ENCODE data around the gene TRIP12. TPM values are rescaled to one million over a fixed set of nuclear protein-coding genes. Genes with fewer than 3 reads are reported as not detected.

TRIP12 gene
- total RNA-seq, 2 experiments from 2014 or later, result 224 to 229 TPM

DNA sequence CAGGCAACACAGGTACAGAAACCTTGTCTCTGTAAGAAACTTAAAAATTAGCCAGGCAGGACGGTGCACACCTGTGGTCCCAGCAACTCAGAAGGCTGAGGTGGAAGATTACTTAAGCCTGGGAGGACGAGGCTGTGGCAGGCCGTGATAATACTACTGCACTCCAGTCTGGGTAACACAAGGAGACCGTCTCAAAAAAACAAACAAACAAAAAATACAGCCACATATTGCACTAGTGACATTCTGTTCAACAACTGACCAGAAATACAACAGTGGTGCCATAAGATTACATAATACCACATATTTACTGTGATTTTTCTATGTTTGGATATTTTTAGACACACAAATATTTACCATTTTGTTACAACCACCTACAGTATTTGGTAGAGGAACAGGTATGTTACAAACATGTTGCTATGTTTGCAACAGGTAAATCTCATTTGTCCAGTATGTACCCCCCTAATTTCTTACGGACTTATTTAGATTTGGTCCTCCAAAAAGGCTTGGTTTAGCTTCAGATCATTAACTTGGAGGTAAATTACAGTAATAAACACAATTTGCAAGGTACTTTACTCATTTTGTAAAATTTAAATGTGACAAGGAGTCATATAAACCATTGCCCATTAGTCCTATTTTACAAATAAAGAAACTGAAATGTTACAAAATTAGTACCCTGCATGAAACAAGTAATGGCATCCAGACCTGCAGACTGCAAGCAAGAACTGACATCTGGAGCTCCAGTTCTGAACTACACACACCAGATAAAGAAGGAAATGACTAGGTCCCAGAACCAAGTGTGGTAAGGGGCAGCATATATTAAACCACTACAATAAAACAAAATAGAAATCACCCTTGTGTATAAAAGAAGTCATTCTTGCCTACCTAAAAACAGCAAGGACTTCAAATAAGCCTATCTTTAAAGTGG, 36.8 kb downstream of the TRIP12 start:
- ChIA-PET CTCF (interaction anchor here (1.5 kb wide), 1 partner anchor 84 kb away, joined by 5 read pairs; no protein-coding TSS in a partner anchor), POLR2A (no interaction called here)
- peaks cover 10% of the 10 kb centered on the region for H3K4me1 Mint-ChIP-seq
- no peak for DNase-seq
- no peak overlapping the region for H3K27ac Mint-ChIP-seq
- H3K9me3 Mint-ChIP-seq, result no peaks in the 10 kb centered on the region
- no peaks in the 10 kb centered on the region for H3K27me3 Mint-ChIP-seq
- peaks cover 15% of the 10 kb centered on the region for H3K36me3 Mint-ChIP-seq (ENCODE audit: low read depth)
- no peak overlapping the region for H3K4me3 Mint-ChIP-seq

DNA sequence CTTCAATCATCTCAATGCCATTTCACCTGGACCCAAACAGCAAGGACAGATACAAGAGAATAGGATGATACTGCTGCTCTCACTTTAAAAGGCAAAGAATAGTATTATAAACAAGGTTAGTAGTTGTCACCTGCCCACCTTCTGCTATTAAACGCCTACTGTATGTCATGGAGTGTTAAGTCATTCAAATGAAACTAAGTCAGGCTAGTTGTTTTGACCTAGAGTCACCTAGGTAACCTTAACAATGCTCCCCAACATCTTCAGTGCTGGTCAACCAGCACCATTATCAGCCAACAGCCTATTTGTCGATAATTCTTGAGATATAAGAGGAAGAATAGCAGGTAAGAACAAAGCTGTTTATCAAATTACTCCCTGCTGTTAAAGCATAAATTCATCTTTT, 39.2 kb downstream of the TRIP12 start:
- Mint-ChIP-seq H3K9me3 (no peaks in the 10 kb centered on the region), H3K27me3 (no peaks in the 10 kb centered on the region), H3K27ac (no peak overlapping the region), H3K4me3 (no peak overlapping the region), H3K4me1 (peaks cover 6% of the 10 kb centered on the region), H3K36me3 (ENCODE audit: low read depth) (peaks cover 23% of the 10 kb centered on the region)
- POLR2A ChIA-PET, result no interaction called here
- no peak for DNase-seq
- CTCF ChIA-PET, result no interaction called here

DNA sequence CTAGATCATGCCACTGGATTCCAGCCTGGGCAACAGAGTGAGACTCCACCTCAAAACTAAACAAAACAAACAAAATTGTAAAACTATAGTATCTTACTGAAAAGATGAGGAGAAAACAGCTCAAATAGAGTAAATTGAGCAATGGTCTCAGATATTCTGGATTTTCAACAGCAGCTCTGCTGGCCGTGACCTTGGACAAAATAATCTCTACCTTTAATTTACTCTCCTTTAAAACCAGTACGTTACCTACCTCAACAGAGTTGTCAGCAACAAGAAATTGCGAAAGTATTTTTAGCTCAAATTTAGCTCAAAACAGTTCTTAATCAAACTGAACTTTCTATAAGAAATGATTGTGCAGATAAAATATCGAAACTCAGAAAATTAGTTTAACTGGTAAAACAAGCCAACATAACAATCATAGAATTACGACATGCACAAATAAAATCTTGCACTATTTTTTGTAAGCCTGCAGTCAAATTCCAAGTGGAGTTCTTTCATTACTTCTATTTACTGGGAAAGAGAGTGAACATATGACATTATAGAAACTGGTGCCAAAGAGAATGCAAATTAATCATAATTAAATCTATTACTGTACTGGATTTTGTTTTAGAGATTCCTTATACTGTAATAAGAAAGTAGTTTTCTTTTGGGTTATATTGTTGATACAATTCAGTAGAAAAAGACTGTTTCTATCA, 40.8 kb downstream of the TRIP12 start:
- Mint-ChIP-seq H3K27ac (no peak overlapping the region), H3K9me3 (no peaks in the 10 kb centered on the region), H3K4me1 (peaks cover 4% of the 10 kb centered on the region), H3K4me3 (no peak overlapping the region), H3K36me3 (ENCODE audit: low read depth) (peaks cover 24% of the 10 kb centered on the region), H3K27me3 (no peaks in the 10 kb centered on the region)
- POLR2A ChIA-PET, result no interaction called here
- DNase-seq, result no peak
- CTCF ChIA-PET, result no interaction called here

DNA sequence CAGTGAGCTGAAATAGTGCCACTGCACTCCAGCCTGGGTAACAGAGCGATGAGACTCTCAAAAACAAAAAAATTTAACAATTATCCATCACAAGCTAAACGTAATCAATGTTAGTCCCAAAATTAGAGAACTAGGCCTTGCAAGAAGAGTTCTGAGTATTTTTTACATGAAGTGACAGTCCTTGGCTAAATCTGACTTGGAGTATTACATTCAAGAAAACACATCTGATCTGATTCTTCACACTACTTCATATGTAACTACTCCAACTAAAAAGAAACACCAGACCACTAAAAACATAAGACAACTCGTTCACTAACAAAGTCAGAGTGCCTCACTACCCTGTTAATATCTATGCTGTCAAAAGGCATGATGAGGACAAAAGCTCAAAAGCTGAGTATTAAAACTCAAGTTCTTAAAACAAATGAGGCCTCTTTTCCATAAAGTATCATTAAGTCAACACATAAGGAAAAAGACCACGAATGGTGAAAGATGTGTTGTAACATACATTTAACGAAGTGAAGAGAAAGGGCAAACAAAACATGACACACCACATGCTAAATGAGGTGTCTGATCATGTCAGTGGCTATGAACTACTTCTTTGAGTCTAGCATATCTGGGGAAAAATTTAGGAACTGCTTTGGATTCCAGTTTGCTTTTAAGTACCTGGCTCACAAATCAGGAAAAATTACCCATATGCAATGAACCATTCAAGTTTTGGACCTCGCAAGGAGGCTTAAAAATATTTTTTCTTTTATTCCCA, 42.4 kb downstream of the TRIP12 start:
- ChIA-PET CTCF (no interaction called here), POLR2A (no interaction called here)
- no peaks in the 10 kb centered on the region for H3K27me3 Mint-ChIP-seq
- H3K4me1 Mint-ChIP-seq, result no peaks in the 10 kb centered on the region
- DNase-seq, result no peak
- H3K27ac Mint-ChIP-seq, result no peak overlapping the region
- H3K9me3 Mint-ChIP-seq, result no peaks in the 10 kb centered on the region
- H3K4me3 Mint-ChIP-seq, result no peak overlapping the region
- peaks cover 27% of the 10 kb centered on the region for H3K36me3 Mint-ChIP-seq (ENCODE audit: low read depth)

DNA sequence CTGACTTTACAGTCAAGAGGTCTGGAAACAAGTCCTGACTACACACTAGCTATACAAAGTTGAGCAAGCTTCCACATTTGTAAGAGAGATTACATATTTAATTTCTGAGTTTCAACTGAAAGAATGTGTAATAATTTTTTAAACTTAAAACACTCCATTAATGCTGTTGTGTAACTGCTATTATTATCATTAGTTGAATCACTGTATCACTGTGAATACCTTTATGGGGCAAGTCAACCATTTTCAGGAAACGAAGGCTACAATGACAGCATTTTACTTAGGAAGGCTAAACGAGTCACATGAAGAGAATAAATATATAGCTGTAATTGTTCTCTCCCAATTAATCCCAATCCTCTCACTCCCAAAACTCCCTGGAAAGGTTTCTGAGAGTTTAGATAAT, 46.3 kb downstream of the TRIP12 start:
- Mint-ChIP-seq H3K4me3 (no peak overlapping the region), H3K9me3 (no peaks in the 10 kb centered on the region), H3K4me1 (peaks cover 6% of the 10 kb centered on the region), H3K27ac (no peak overlapping the region), H3K27me3 (no peaks in the 10 kb centered on the region), H3K36me3 (ENCODE audit: low read depth) (peaks cover 41% of the 10 kb centered on the region)
- no peak for DNase-seq
- POLR2A ChIA-PET, result no interaction called here
- CTCF ChIA-PET, result interaction anchor here (1.2 kb wide), 1 partner anchor 74 kb away, joined by 3 read pairs; no protein-coding TSS in a partner anchor

DNA sequence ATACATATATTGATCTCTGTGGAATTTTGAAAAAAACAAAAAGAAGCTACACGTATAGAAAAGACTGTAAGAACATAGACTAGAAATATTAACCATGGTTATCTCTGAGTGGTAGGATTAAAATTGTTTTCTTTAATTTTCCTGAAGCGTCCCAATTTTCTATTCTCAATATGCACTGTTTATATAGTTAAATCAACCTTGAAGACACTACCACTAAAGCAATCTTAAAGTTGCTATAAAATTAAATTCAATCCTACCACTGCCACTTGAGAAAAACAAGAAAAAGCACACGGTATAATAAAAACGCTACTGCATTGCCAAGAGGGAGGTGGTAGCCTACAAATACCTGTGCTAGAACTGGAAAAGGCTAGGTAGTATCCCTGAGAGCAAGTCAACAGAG, 47.2 kb downstream of the TRIP12 start:
- H3K4me3 Mint-ChIP-seq, result no peak overlapping the region
- H3K27ac Mint-ChIP-seq, result no peak overlapping the region
- no peaks in the 10 kb centered on the region for H3K27me3 Mint-ChIP-seq
- no peaks in the 10 kb centered on the region for H3K9me3 Mint-ChIP-seq
- CTCF ChIA-PET, result no interaction called here
- H3K4me1 Mint-ChIP-seq, result peaks cover 12% of the 10 kb centered on the region
- DNase-seq, result no peak
- peaks cover 46% of the 10 kb centered on the region for H3K36me3 Mint-ChIP-seq (ENCODE audit: low read depth)
- POLR2A ChIA-PET, result no interaction called here

DNA sequence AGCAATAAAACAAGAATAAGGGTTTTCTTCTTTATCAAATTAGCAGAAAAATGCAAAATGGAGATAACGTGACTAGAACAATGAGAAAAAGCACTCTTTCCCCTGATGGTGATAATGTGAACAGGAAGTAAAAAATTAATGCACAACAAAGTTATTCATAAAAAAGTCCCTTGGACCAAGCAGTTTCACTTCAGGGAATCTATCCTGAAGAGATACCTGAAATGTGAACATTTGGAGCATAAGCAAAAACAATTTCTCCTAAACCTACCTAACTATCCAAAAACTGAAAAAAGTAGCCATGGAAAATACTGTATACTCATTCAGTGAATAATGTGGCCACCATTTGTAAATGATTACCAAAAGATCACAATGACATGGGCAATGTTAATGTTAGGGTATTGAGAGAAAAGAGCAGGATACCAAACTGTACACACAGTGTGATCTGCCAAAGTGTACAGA, 48.7 kb downstream of the TRIP12 start:
- Mint-ChIP-seq H3K4me1 (peaks cover 20% of the 10 kb centered on the region), H3K27me3 (no peaks in the 10 kb centered on the region), H3K9me3 (no peaks in the 10 kb centered on the region), H3K4me3 (no peak overlapping the region), H3K36me3 (ENCODE audit: low read depth) (peaks cover 50% of the 10 kb centered on the region), H3K27ac (no peak overlapping the region)
- DNase-seq, result no peak
- ChIA-PET CTCF (no interaction called here), POLR2A (no interaction called here)

DNA sequence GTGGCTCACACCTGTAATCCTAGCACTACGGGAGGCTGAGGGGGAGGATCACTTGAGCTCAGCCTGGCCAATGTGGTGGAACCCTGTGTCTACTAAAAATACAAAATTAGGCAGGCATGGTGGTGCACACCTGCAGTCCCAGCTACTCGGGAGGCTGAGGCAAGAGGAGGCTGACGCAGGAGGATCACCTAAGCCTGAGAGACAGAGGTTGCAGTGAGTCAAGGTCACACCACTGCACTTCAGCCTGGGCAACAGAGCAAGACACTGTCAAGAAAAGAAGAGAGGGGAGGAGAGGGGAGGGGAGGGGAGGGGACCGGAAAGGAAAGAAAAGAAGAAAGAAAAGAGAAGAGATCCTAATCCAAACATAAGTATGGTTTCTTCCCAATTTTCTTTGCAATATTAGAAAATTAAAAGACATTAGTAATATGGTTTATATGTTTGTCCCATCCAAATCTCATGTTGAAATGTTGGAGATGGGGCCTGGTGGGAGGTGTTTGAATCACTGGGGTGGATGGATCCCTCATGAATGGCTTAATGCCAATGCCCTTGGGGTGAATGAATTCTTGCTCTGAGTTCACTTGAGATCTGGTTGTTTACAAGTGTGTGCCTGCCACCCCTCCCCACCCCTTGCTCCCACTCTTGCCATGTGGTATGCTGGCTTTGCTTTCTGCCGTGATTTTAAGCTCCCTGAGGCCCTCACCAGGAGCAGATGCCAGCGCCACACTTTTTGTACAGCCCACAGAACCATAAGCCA, 50.7 kb downstream of the TRIP12 start:
- Mint-ChIP-seq H3K36me3 (ENCODE audit: low read depth) (peaks cover 48% of the 10 kb centered on the region), H3K4me1 (peaks cover 22% of the 10 kb centered on the region), H3K4me3 (no peak overlapping the region), H3K27ac (no peak overlapping the region), H3K9me3 (no peaks in the 10 kb centered on the region), H3K27me3 (no peaks in the 10 kb centered on the region)
- no peak for DNase-seq
- POLR2A ChIA-PET, result no interaction called here
- CTCF ChIA-PET, result no interaction called here

DNA sequence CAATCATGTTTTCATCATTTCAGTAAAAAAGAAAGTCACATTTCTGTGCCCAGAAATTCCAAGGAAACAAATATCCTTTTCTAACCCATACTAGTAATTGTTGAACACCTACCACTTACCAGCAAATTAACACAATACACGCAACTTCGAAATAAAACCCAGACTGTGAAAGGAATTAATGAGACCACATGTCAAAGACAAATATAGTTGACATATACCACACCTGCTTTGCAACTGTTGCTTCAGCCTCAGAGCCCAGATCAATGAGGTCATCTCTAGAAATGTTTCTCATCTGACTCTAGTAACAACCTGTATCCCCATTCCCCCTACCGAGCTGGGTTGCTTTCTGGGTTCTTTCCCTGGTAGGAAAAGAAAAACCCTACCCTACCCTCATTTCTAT, 52.6 kb downstream of the TRIP12 start:
- no peak overlapping the region for H3K27ac Mint-ChIP-seq
- ChIA-PET POLR2A (no interaction called here), CTCF (no interaction called here)
- H3K36me3 Mint-ChIP-seq (ENCODE audit: low read depth), result peaks cover 42% of the 10 kb centered on the region
- no peaks in the 10 kb centered on the region for H3K27me3 Mint-ChIP-seq
- no peaks in the 10 kb centered on the region for H3K9me3 Mint-ChIP-seq
- no peak for DNase-seq
- peaks cover 22% of the 10 kb centered on the region for H3K4me1 Mint-ChIP-seq
- no peak overlapping the region for H3K4me3 Mint-ChIP-seq

DNA sequence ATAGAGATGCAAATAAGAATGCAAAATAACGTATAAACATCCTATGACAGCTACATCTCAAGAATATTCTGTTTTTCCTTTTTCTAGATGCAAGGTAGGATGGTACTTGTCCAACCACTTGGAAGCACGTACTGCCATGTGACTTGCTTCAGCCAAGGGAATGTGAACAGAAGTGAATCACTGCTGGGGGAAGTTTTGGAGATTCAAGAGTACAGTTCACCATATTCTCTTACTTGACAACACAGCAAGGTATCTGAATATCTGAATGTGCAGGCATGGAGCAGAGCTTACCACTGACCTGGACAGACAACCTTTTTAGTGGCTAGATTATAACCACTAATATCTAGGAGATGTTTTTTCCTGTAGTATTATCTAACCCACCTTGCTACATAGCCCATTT, 53.0 kb downstream of the TRIP12 start:
- no peaks in the 10 kb centered on the region for H3K27me3 Mint-ChIP-seq
- no peak overlapping the region for H3K27ac Mint-ChIP-seq
- ChIA-PET CTCF (no interaction called here), POLR2A (no interaction called here)
- peaks cover 22% of the 10 kb centered on the region for H3K4me1 Mint-ChIP-seq
- H3K9me3 Mint-ChIP-seq, result no peaks in the 10 kb centered on the region
- H3K4me3 Mint-ChIP-seq, result no peak overlapping the region
- peaks cover 44% of the 10 kb centered on the region for H3K36me3 Mint-ChIP-seq (ENCODE audit: low read depth)
- DNase-seq, result no peak

DNA sequence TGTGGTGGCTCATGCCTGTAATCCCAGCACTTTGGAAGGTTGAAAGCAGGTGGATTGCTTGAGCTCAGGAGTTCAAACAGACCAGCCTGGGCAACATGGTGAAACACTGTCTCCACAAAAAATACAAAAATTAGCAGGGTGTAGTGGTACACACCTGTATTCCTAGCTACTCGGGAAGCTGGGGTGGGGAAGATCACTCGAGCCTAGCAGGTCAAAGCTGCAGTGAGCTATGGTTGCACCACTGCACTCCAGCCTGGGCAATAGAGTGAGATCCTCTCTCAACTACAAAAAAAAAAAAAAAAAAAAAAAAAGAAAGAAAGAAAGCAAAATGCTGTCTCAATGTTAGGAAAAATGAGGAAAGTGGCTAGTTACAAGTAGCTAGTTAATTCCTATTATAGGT, 56.8 kb downstream of the TRIP12 start:
- no peak for DNase-seq
- no peaks in the 10 kb centered on the region for H3K27me3 Mint-ChIP-seq
- H3K27ac Mint-ChIP-seq, result no peak overlapping the region
- peaks cover 15% of the 10 kb centered on the region for H3K4me1 Mint-ChIP-seq
- no peaks in the 10 kb centered on the region for H3K9me3 Mint-ChIP-seq
- ChIA-PET CTCF (interaction anchor here (0.7 to 1.7 kb wide), 3 partner anchors 12 to 85 kb away, joined by 3 to 5 read pairs (median 4); no protein-coding TSS in a partner anchor), POLR2A (interaction anchor here (1.1 kb wide), 1 partner anchor 462 kb away, joined by 4 read pairs; the partner anchor contains the start of gene SP140L)
- no peak overlapping the region for H3K4me3 Mint-ChIP-seq
- peaks cover 25% of the 10 kb centered on the region for H3K36me3 Mint-ChIP-seq (ENCODE audit: low read depth)

DNA sequence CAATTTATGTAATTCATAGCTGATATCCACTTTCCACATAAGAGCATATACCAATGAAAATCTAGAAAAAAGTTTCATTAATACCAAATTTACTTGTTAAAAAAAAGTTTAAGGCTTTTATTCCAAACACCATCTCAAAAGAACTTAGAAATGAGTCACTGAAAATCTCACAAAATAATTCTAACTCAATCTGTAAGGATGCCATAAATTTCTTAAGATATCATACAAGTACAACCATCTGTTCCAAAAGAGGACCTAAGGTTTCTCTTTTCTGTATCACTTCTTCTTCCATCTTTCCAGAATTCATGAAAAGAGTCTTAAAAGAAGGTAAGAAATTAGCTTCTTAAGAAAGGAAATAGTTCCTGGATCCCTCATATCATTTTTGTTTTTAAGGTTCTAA, 60.4 kb downstream of the TRIP12 start:
- no peak for DNase-seq
- peaks cover 27% of the 10 kb centered on the region for H3K36me3 Mint-ChIP-seq (ENCODE audit: low read depth)
- no peak overlapping the region for H3K27ac Mint-ChIP-seq
- POLR2A ChIA-PET, result no interaction called here
- peaks cover 8% of the 10 kb centered on the region for H3K4me1 Mint-ChIP-seq
- no peaks in the 10 kb centered on the region for H3K9me3 Mint-ChIP-seq
- no peak overlapping the region for H3K4me3 Mint-ChIP-seq
- CTCF ChIA-PET, result interaction anchor here (1.8 kb wide), 1 partner anchor 81 kb away, joined by 6 read pairs; no protein-coding TSS in a partner anchor
- H3K27me3 Mint-ChIP-seq, result no peaks in the 10 kb centered on the region

Data from activated CD4-positive, alpha-beta memory T cell treated with anti-CD3 and anti-CD28 coated beads, Interleukin-2, amount 10 ng/mL, durations not matched to agents 7 days and 5 days (primary cell).